T-helper 17 cell (primary cell): ENCODE data around the gene FBXO44. TPM values are rescaled to one million over a fixed set of nuclear protein-coding genes. Genes with fewer than 3 reads are reported as not detected.
"Not testable (repeated sequence)": the region's sequence is repeated elsewhere in the genome, so short reads cannot be mapped to it uniquely, and the experiment has no call there.

ENCODE experiments used
- ATAC-seq: fragments of 150-1000 bp; cut with Tn5 transposase; 2 replicates; pipeline ENCODE4 v1.10.0; 2021; ENCODE audit warnings: mild to moderate bottlenecking, moderate library complexity
- DNase-seq, 3 donors: peaks; one replicate each; pipeline versions ENCODE4 v3.0.0 to v3.0.0-alpha.2; 2020 to 2021
- H3K9me3 ChIP-seq: one replicate; pipeline ENCODE4 v1.7.0; 2013; ENCODE audit warnings: low read length, mild to moderate bottlenecking; ENCODE audit not compliant: control insufficient read depth, poor library complexity, severe bottlenecking
- H3K27ac Mint-ChIP-seq: one replicate; pipeline ENCODE4 v1.8.0; 2022; ENCODE audit warnings: mild to moderate bottlenecking, moderate library complexity, mixed read lengths
- H3K27me3 Mint-ChIP-seq: one replicate; pipeline ENCODE4 v1.8.0; 2022; ENCODE audit warnings: mixed read lengths
- H3K36me3 Mint-ChIP-seq: one replicate; pipeline ENCODE4 v1.8.0; 2022; ENCODE audit warnings: low read depth, mixed read lengths
- H3K4me1 Mint-ChIP-seq: one replicate; pipeline ENCODE4 v1.8.0; 2022; ENCODE audit warnings: mild to moderate bottlenecking, mixed read lengths
- H3K4me3 Mint-ChIP-seq: one replicate; pipeline ENCODE4 v1.8.0; 2022; ENCODE audit warnings: mild to moderate bottlenecking, moderate library complexity, mixed read lengths
- total RNA-seq, 4 donors: library from RNA in 2 of 4; stranded (reverse) in 2 of 4; gene quantifications; one replicate each; pipeline ENCODE4 v1.2.3 and lab custom pipeline; 2022 to 2026

FBXO44 gene
- total RNA-seq (10 to 100 TPM; 36.2 to 36.5 TPM), total RNA-seq (lab: John Stamatoyannopoulos, UW) (27.6 to 33.6 reads per million in 2 donors)

- Mint-ChIP-seq H3K27me3 (no peaks in the 10 kb centered on the region), H3K4me3 (peak within 1 kb of the TSS; percentile 83), H3K4me1 (peaks cover 18% of the 10 kb centered on the region), H3K36me3 (no peaks in the 10 kb centered on the region), H3K27ac (peak within 1 kb of the TSS; percentile 45)
- DNase-seq (peak; percentile 35 to 67 (median 62)), ATAC-seq (peak; percentile 81)
- no peaks in the 10 kb centered on the region for H3K9me3 ChIP-seq
These were observed at the start of gene FBXO44, which contains the start of gene FBXO2 for GRCh38 chr1:11654137-11654938. Gene FBXO44, plus strand, starts transcription at chr1:11654877. Its CDS starts 959 bp downstream, at chr1:11655836. Gene FBXO2, minus strand, starts transcription at chr1:11654429. Its CDS starts 89 bp downstream, at chr1:11654340.

GRCh38 chr1:11606775-11607174 is 47.9 kb upstream of the FBXO44 start:
- Mint-ChIP-seq H3K4me3 (no peak overlapping the region), H3K27me3 (peaks cover 36% of the 10 kb centered on the region), H3K27ac (no peak overlapping the region), H3K36me3 (no peaks in the 10 kb centered on the region), H3K4me1 (peaks cover 3% of the 10 kb centered on the region)
- H3K9me3 ChIP-seq: no peaks in the 10 kb centered on the region
- ATAC-seq (no peak), DNase-seq (no peak)

GRCh38 chr1:11608596-11609130 is 46.0 kb upstream of the FBXO44 start:
- not testable (repeated sequence) for ATAC-seq

GRCh38 chr1:11609378-11609777 is 45.3 kb upstream of the FBXO44 start:
- not testable (repeated sequence) for H3K27ac Mint-ChIP-seq, H3K4me1 Mint-ChIP-seq, DNase-seq, H3K9me3 ChIP-seq, H3K4me3 Mint-ChIP-seq, ATAC-seq, H3K36me3 Mint-ChIP-seq
- peaks cover 36% of the 10 kb centered on the region for H3K27me3 Mint-ChIP-seq

More at GRCh38 chr1:11608596-11609130, 46.0 kb upstream of the FBXO44 start:
- H3K9me3 ChIP-seq, H3K36me3 Mint-ChIP-seq, DNase-seq, H3K4me3 Mint-ChIP-seq, H3K4me1 Mint-ChIP-seq, H3K27ac Mint-ChIP-seq: not testable (repeated sequence)
- H3K27me3 Mint-ChIP-seq: peaks cover 34% of the 10 kb centered on the region

- peaks cover 8% of the 10 kb centered on the region for H3K4me1 Mint-ChIP-seq
- H3K4me3 Mint-ChIP-seq: no peak overlapping the region
- ATAC-seq (no peak), DNase-seq (no peak)
- no peak overlapping the region for H3K27ac Mint-ChIP-seq
- no peaks in the 10 kb centered on the region for H3K36me3 Mint-ChIP-seq
- peaks cover 45% of the 10 kb centered on the region for H3K27me3 Mint-ChIP-seq
- no peaks in the 10 kb centered on the region for H3K9me3 ChIP-seq
These were observed 44.0 kb upstream of the FBXO44 start for GRCh38 chr1:11610629-11611180.

- no peak for ATAC-seq
- Mint-ChIP-seq H3K36me3 (no peaks in the 10 kb centered on the region), H3K4me3 (no peak overlapping the region), H3K27me3 (peaks cover 35% of the 10 kb centered on the region), H3K4me1 (peaks cover 7% of the 10 kb centered on the region), H3K27ac (peak overlapping the region; percentile 45)
- H3K9me3 ChIP-seq: no peaks in the 10 kb centered on the region
- no peak for DNase-seq
These were observed 42.9 kb upstream of the FBXO44 start for GRCh38 chr1:11611638-11612327.

GRCh38 chr1:11613347-11613746 is 41.3 kb upstream of the FBXO44 start:
- DNase-seq (no peak), ATAC-seq (no peak)
- no peaks in the 10 kb centered on the region for H3K9me3 ChIP-seq
- Mint-ChIP-seq H3K4me3 (no peak overlapping the region), H3K36me3 (no peaks in the 10 kb centered on the region), H3K27ac (no peak overlapping the region), H3K27me3 (peaks cover 47% of the 10 kb centered on the region), H3K4me1 (peaks cover 10% of the 10 kb centered on the region)

- H3K27me3 Mint-ChIP-seq: peaks cover 49% of the 10 kb centered on the region
- ATAC-seq (no peak), DNase-seq (no peak)
- H3K4me1 Mint-ChIP-seq: peaks cover 10% of the 10 kb centered on the region
- no peak overlapping the region for H3K4me3 Mint-ChIP-seq
- no peaks in the 10 kb centered on the region for H3K9me3 ChIP-seq
- no peak overlapping the region for H3K27ac Mint-ChIP-seq
- no peaks in the 10 kb centered on the region for H3K36me3 Mint-ChIP-seq
These were observed 39.6 kb upstream of the FBXO44 start for GRCh38 chr1:11615090-11615489.

- H3K9me3 ChIP-seq: no peaks in the 10 kb centered on the region
- Mint-ChIP-seq H3K27ac (no peak overlapping the region), H3K36me3 (no peaks in the 10 kb centered on the region), H3K4me1 (peaks cover 9% of the 10 kb centered on the region), H3K4me3 (no peak overlapping the region), H3K27me3 (peaks cover 58% of the 10 kb centered on the region)
- DNase-seq: no peak
- no peak for ATAC-seq
These were observed 37.9 kb upstream of the FBXO44 start for GRCh38 chr1:11616766-11617165.

- DNase-seq: no peak
- Mint-ChIP-seq H3K4me1 (peaks cover 8% of the 10 kb centered on the region), H3K36me3 (no peaks in the 10 kb centered on the region), H3K27ac (no peak overlapping the region), H3K27me3 (peaks cover 58% of the 10 kb centered on the region), H3K4me3 (no peak overlapping the region)
- no peaks in the 10 kb centered on the region for H3K9me3 ChIP-seq
- no peak for ATAC-seq
These were observed 37.4 kb upstream of the FBXO44 start for GRCh38 chr1:11617314-11617713.

GRCh38 chr1:11617741-11618140 is 36.9 kb upstream of the FBXO44 start:
- H3K4me3 Mint-ChIP-seq: no peak overlapping the region
- no peaks in the 10 kb centered on the region for H3K9me3 ChIP-seq
- no peaks in the 10 kb centered on the region for H3K36me3 Mint-ChIP-seq
- no peak for DNase-seq
- peaks cover 8% of the 10 kb centered on the region for H3K4me1 Mint-ChIP-seq
- peaks cover 56% of the 10 kb centered on the region for H3K27me3 Mint-ChIP-seq
- no peak overlapping the region for H3K27ac Mint-ChIP-seq
- ATAC-seq: no peak

GRCh38 chr1:11620405-11620804 is 34.3 kb upstream of the FBXO44 start:
- Mint-ChIP-seq H3K27ac (no peak overlapping the region), H3K27me3 (peaks cover 63% of the 10 kb centered on the region), H3K36me3 (no peaks in the 10 kb centered on the region), H3K4me1 (peaks cover 2% of the 10 kb centered on the region), H3K4me3 (no peak overlapping the region)
- no peak for ATAC-seq
- no peaks in the 10 kb centered on the region for H3K9me3 ChIP-seq
- no peak for DNase-seq

GRCh38 chr1:11620924-11621323 is 33.8 kb upstream of the FBXO44 start:
- peaks cover 66% of the 10 kb centered on the region for H3K27me3 Mint-ChIP-seq
- ATAC-seq (no peak), DNase-seq (no peak)
- H3K9me3 ChIP-seq: no peaks in the 10 kb centered on the region
- H3K36me3 Mint-ChIP-seq: no peaks in the 10 kb centered on the region
- H3K4me1 Mint-ChIP-seq: peaks cover 2% of the 10 kb centered on the region
- no peak overlapping the region for H3K27ac Mint-ChIP-seq
- H3K4me3 Mint-ChIP-seq: no peak overlapping the region
